ENCODE results near the gene JMJD7. TPM values are rescaled to one million over a fixed set of nuclear protein-coding genes. Genes with fewer than 3 reads are reported as not detected.
A peak's percentile ranks its signal among the peaks of the same experiment; 100 is the strongest.

JMJD7 gene
- total RNA-seq, 4 donors from 2014 or later = 20.4 to 36.9 (median 30.5) TPM

DNA sequence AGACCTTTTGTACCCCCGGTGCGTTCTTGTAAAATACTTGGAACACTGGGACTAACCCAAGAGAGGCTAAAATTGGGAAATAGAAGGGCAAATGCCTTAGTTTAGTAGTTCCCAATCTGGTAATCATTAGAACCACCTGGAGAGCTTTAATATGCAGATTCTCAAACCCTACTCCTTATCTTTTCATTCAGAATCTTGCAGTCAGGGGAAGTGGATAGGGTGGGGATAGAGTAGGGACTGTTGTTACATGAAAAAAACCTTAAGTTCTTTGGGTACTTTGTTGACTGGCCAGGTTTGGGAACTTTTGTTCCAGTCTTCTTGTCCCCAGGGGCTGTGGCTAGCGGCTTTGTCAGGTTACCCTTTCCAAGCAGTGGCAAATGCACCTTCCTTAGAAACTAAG lies 37.7 kb upstream of the JMJD7 start:
- Histone ChIP-seq H3K9me3 (no peaks in the 10 kb centered on the region), H3K27ac (peak overlapping the region; percentile 17 to 69 (median 54)), H3K4me3 (no peak overlapping the region), H3K27me3 (no peaks in the 10 kb centered on the region), H3K4me1 (peaks cover 26 to 84% (median 61%) of the 10 kb centered on the region in 3 donors), H3K36me3 (no peaks in the 10 kb centered on the region)
- DNase-seq = no peak
- intact Hi-C loops (cut with DNase I) = no loop called here
- WGBS, 2 donors = 75 to 85% methylated on average over 3 of the region's 3 CpGs
- TF ChIP-seq POLR2A (IDR thresholded peaks at IDR 0.05) = no peak
- TF ChIP-seq CTCF (IDR thresholded peaks at IDR 0.05) = no peak

DNA sequence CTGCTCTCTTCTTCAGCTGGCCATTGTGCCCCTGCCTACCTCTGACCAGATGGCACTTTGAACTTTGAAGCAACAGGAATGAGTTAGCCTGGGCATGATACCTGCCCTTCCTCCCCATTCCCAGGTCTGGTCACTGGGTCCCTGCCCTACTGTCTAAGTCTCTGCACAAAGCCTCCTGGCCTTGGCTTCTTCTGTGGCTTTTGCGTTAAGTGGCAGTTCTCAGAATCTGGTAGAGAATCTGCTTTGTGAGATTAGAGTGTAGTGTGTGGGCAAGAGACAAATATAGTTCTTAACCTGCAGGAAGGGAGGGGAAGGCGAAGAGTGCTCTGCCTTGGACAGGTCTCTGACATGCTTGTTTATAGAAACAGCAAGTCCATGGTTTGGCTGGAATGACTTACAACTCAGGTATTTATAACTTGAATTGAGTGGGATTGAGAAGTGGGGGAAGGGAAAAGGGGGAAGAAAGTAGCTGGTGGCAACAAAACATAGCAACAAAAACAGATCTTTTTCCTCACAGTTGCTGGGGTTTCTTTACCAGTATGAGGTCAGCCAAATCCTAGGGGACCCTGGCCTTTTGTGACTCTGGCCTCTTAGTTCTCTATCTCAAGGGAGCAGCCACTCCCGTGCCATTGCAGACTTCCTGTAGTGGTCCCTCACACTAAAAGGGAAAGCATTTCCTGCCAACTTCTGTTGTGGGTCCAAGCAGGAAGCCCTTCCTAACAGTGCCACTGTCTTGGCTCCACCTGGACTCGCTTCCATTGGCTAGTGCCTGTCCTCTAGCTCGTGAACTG lies 36.9 kb upstream of the JMJD7 start:
- intact Hi-C loops (cut with DNase I) = no loop called here
- no peak for DNase-seq
- WGBS, 2 donors = 16 to 32% methylated on average over 3 of the region's 5 CpGs

DNA sequence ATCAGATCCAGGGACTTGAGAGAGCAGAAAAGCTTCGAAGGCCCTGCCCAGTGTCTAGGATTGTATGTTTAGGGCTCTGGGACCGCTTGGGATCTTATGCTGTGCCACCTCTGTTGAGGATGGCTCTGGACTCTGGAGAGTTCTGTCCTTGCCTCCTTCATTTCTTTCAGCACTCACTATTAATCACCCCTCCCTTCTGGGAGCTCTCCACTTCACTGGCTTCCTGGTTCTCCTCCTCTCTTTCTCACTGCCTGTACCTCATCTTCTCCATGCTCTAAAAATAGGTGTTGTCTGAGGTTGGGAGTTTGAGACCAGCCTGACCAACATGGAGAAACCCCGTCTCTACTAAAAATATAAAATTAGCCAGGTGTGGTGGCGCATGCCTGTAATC lies 36.4 kb upstream of the JMJD7 start:
- Histone ChIP-seq H3K9me3 (no peaks in the 10 kb centered on the region), H3K27ac (peak overlapping the region; percentile 17 to 69 (median 54)), H3K27me3 (no peaks in the 10 kb centered on the region), H3K4me3 (no peak overlapping the region), H3K4me1 (peaks cover 35 to 98% (median 75%) of the 10 kb centered on the region in 3 donors), H3K36me3 (no peaks in the 10 kb centered on the region)
- 85 to 89% methylated on average over 3 to 4 of the region's 4 CpGs for WGBS, 2 donors
- no peak for TF ChIP-seq CTCF (IDR thresholded peaks at IDR 0.05)
- TF ChIP-seq POLR2A (IDR thresholded peaks at IDR 0.05) = no peak
- no peak for DNase-seq
- intact Hi-C loops (cut with DNase I) = no loop called here

More for the DNA sequence above, 36.9 kb upstream of the JMJD7 start:
- no peaks in the 10 kb centered on the region for H3K36me3 ChIP-seq
- TF ChIP-seq CTCF (IDR thresholded peaks at IDR 0.05) = no peak
- peak overlapping the region; percentile 17 to 69 (median 54) for H3K27ac ChIP-seq
- H3K4me3 ChIP-seq = peak overlapping the region in 1 of 4 donors; percentile 2
- H3K9me3 ChIP-seq = no peaks in the 10 kb centered on the region
- H3K27me3 ChIP-seq = no peaks in the 10 kb centered on the region
- peaks cover 29 to 92% (median 69%) of the 10 kb centered on the region in 3 donors for H3K4me1 ChIP-seq

DNA sequence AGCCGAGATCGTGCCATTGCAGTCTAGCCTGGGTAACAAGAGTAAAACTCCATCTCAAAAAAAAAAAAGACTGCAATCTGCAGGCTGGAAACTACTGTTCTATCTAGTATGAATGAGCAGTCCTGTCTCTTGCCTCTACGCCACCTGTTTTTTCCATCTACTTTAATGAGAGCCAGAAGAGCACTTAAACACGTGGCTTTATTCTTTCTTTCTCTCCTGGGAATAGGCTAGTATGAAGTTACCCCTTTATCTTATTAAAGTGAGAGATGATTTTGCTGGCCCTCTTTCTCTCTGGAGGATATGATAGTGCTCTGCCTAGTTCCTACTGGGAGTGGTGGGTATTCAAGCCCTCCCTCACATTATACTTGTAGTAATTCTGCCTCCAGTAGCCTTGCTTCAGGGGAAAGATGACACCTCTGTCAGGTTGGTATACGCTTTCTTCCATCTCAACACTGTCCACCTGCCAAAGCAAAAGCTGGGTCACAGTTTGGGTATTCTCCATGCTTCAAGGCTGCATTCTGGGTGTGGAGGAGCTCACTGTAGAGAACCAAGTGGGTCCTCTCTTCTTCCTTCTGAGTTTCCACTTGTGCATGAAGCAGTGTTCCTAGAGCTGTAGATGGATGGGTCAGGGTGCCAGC lies 35.8 kb upstream of the JMJD7 start:
- DNase-seq = no peak
- peak overlapping the region in 2 of 4 donors; percentile 53 to 69 for H3K27ac ChIP-seq
- H3K4me1 ChIP-seq = peaks cover 41 to 100% (median 79%) of the 10 kb centered on the region in 3 donors
- no peaks in the 10 kb centered on the region for H3K36me3 ChIP-seq
- H3K27me3 ChIP-seq = no peaks in the 10 kb centered on the region
- TF ChIP-seq POLR2A (IDR thresholded peaks at IDR 0.05) (no peak), CTCF (IDR thresholded peaks at IDR 0.05) (no peak)
- WGBS, 2 donors = 81 to 84% methylated on average over 5 of the region's 5 CpGs
- no peak overlapping the region for H3K4me3 ChIP-seq
- intact Hi-C loops (cut with DNase I) = no loop called here
- H3K9me3 ChIP-seq = no peaks in the 10 kb centered on the region

- H3K4me1 ChIP-seq = peaks cover 42 to 99% (median 77%) of the 10 kb centered on the region in 3 donors
- TF ChIP-seq CTCF (IDR thresholded peaks at IDR 0.05) (no peak), POLR2A (IDR thresholded peaks at IDR 0.05) (no peak)
- intact Hi-C loops (cut with DNase I) = no loop called here
These were observed 33.8 kb upstream of the JMJD7 start for GRCh38 chr15:41794081-41794480.

More at GRCh38 chr15:41794081-41794480, 33.8 kb upstream of the JMJD7 start:
- 24 to 60% methylated on average over 3 to 4 of the region's 4 CpGs for WGBS, 2 donors
- H3K4me3 ChIP-seq = no peak overlapping the region
- H3K9me3 ChIP-seq = no peaks in the 10 kb centered on the region
- peak overlapping the region; percentile 38 to 72 (median 56) for H3K27ac ChIP-seq
- H3K36me3 ChIP-seq = peaks cover 0 to 8% (median 0%) of the 10 kb centered on the region in 3 donors
- H3K27me3 ChIP-seq = no peaks in the 10 kb centered on the region
- DNase-seq = no peak
